Amygdala (tissue), 56 donors: ENCODE measurements around the gene KLRF1.
A peak's percentile ranks its signal among the peaks of the same experiment; 100 is the strongest.
"Not testable (repeated sequence)": the region's sequence is repeated elsewhere in the genome, so short reads cannot be mapped to it uniquely, and the experiment has no call there.

Experiments used
- DNase-seq, 56 donors: peaks; one replicate each; lab custom pipeline; 2025; lab: John Stamatoyannopoulos, UW

KLRF1 gene

GRCh38 chr12:9868311-9868801, 41.1 kb downstream of the KLRF1 start:
- DNase-seq, result no peak

GRCh38 chr12:9868951-9869306, 41.6 kb downstream of the KLRF1 start:
- DNase-seq, result no peak

GRCh38 chr12:9869307-9870161, 42.3 kb downstream of the KLRF1 start, which contains the start of gene CLEC2B:
Gene CLEC2B (minus strand): TSS chr12:9869354.
- DNase-seq, result peak in 1 of 56 donors; percentile 1

GRCh38 chr12:9870286-9870866, 43.1 kb downstream of the KLRF1 start:
- DNase-seq, result no peak

GRCh38 chr12:9872162-9872561, 44.9 kb downstream of the KLRF1 start:
- DNase-seq, result no peak

GRCh38 chr12:9872742-9873141, 45.5 kb downstream of the KLRF1 start:
- no peak for DNase-seq

- DNase-seq, result not testable (repeated sequence)
Measured at GRCh38 chr12:9876120-9876519, 48.8 kb downstream of the KLRF1 start.

GRCh38 chr12:9880532-9881078, 53.3 kb downstream of the KLRF1 start:
- no peak for DNase-seq

GRCh38 chr12:9881246-9881645, 54.0 kb downstream of the KLRF1 start, which contains the start of gene KLRF2:
Gene KLRF2 (plus strand): TSS chr12:9881489. CDS start chr12:9881596, 107 bp downstream.
- DNase-seq, result no peak

- no peak for DNase-seq
Measured at GRCh38 chr12:9881988-9882387, 54.7 kb downstream of the KLRF1 start.

GRCh38 chr12:9883175-9883574, 55.9 kb downstream of the KLRF1 start:
- no peak for DNase-seq

- DNase-seq, result no peak
Measured at GRCh38 chr12:9888665-9889273, 61.5 kb downstream of the KLRF1 start.
